Neural cell (in vitro differentiated cells): Measurements from ENCODE around the gene TMC2. TPM values are rescaled to one million over a fixed set of nuclear protein-coding genes. Genes with fewer than 3 reads are reported as not detected.

ENCODE experiments used
- H2AFZ ChIP-seq: fragments of 200-600, 300-800 bp; sonication (generic), shearing (Covaris generic); 2 replicates; pipeline ENCODE4 v1.6.0; 2014; ENCODE audit warnings: low read depth, mild to moderate bottlenecking, antibody characterized with exemption, low read length, moderate library complexity
- H3F3A ChIP-seq: fragments of 200-600 bp; shearing (Covaris generic); 2 replicates; pipeline ENCODE4 v1.6.1; 2016; ENCODE audit warnings: mild to moderate bottlenecking, moderate library complexity, mixed read lengths, antibody characterized with exemption, low read length; ENCODE audit not compliant: insufficient read depth, poor library complexity, severe bottlenecking
- H3K27ac ChIP-seq: fragments of 200-600, 300-800 bp; sonication (generic), shearing (Covaris generic); 2 replicates; pipeline ENCODE4 v1.5.1; 2014; ENCODE audit warnings: mild to moderate bottlenecking, low read length, moderate library complexity
- H3K27me3 ChIP-seq: fragments of 300-800, 200-600 bp; sonication (generic), shearing (Covaris generic); 2 replicates; pipeline ENCODE4 v1.6.0; 2014; ENCODE audit warnings: mild to moderate bottlenecking, low read depth, low read length, moderate library complexity; ENCODE audit not compliant: insufficient read depth
- H3K36me3 ChIP-seq: fragments of 300-800, 200-600 bp; sonication (generic), shearing (Covaris generic); 2 replicates; pipeline ENCODE4 v1.5.1; 2014; ENCODE audit warnings: mild to moderate bottlenecking, antibody characterized with exemption, low read length, moderate library complexity; ENCODE audit not compliant: insufficient read depth
- H3K4me2 ChIP-seq: fragments of 300-800, 200-600 bp; sonication (generic), shearing (Covaris generic); 2 replicates; pipeline ENCODE4 v1.6.0; 2014; ENCODE audit warnings: mild to moderate bottlenecking, low read length
- H3K4me3 ChIP-seq: fragments of 300-800, 200-600 bp; sonication (generic), shearing (Covaris generic); 2 replicates; pipeline ENCODE4 v1.5.1; 2014; ENCODE audit warnings: mild to moderate bottlenecking, low read length, moderate library complexity
- H3K79me2 ChIP-seq: fragments of 200-600 bp; shearing (Covaris generic); replicated peaks from 2 replicates; pipeline ENCODE4 v1.6.0; 2014; ENCODE audit warnings: mild to moderate bottlenecking, low read length, moderate library complexity; ENCODE audit not compliant: insufficient read depth
- H3K9ac ChIP-seq: fragments of 300-800, 200-600 bp; sonication (generic), shearing (Covaris generic); 2 replicates; pipeline ENCODE4 v1.6.1; 2016; ENCODE audit warnings: mild to moderate bottlenecking, low read length, mixed read lengths
- H3K9me2 ChIP-seq: fragments of 200-600 bp; shearing (Covaris generic); 2 replicates; pipeline ENCODE4 v1.6.1; 2016; ENCODE audit warnings: mild to moderate bottlenecking, low read length, mixed read lengths; ENCODE audit not compliant: insufficient read depth
- H3K9me3 ChIP-seq: fragments of 200-600, 300-800 bp; sonication (generic), shearing (Covaris generic); 2 replicates; pipeline ENCODE4 v1.6.1; 2016; ENCODE audit warnings: mild to moderate bottlenecking, mixed run types, low read length, moderate library complexity, mixed read lengths
- H4K20me1 ChIP-seq: fragments of 200-600 bp; shearing (Covaris generic); 2 replicates; pipeline ENCODE4 v1.6.1; 2016; ENCODE audit warnings: mild to moderate bottlenecking, mixed run types; ENCODE audit not compliant: insufficient read depth
- CTCF ChIP-seq: fragments of 450-650 bp; IDR thresholded peaks from 2 replicates; pipeline ENCODE4 v1.5.1; 2014; ENCODE audit warnings: antibody characterized with exemption, mild to moderate bottlenecking, moderate library complexity; ENCODE audit not compliant: poor library complexity, severe bottlenecking
- EP300 ChIP-seq: fragments of 450-650 bp; conservative IDR thresholded peaks from 2 replicates; pipeline ENCODE4 v1.6.1; 2014; ENCODE audit warnings: antibody characterized with exemption, mild to moderate bottlenecking, moderate library complexity; ENCODE audit not compliant: poor library complexity, severe bottlenecking
- EZH2 ChIP-seq: fragments of 200-600, 300-800 bp; shearing (Covaris generic), sonication (generic); IDR thresholded peaks from 2 replicates; pipeline ENCODE4 v1.6.1; 2014; ENCODE audit warnings: antibody characterized with exemption, low read length, borderline replicate concordance, mild to moderate bottlenecking; ENCODE audit not compliant: insufficient read depth, poor library complexity, severe bottlenecking
- MXI1 ChIP-seq: fragments of 450-650 bp; conservative IDR thresholded peaks from 2 replicates; pipeline ENCODE4 v1.6.1; 2014; ENCODE audit warnings: antibody characterized with exemption, mild to moderate bottlenecking; ENCODE audit not compliant: poor library complexity, severe bottlenecking
- POLR2AphosphoS5 ChIP-seq: IDR thresholded peaks from 2 replicates; pipeline ENCODE4 v1.6.1; 2012
- RAD21 ChIP-seq: fragments of 450-650 bp; conservative IDR thresholded peaks from 2 replicates; pipeline ENCODE4 v1.6.1; 2014; ENCODE audit warnings: antibody characterized with exemption, mild to moderate bottlenecking, moderate library complexity
- SMC3 ChIP-seq: fragments of 450-650 bp; conservative IDR thresholded peaks from 2 replicates; pipeline ENCODE4 v1.6.1; 2014; ENCODE audit warnings: antibody characterized with exemption, mild to moderate bottlenecking, moderate library complexity; ENCODE audit not compliant: poor library complexity
- TAF1 ChIP-seq: IDR thresholded peaks from 2 replicates; pipeline ENCODE4 v1.6.1; 2012; ENCODE audit warnings: low read depth
- polyA plus RNA-seq: library from polyadenylated mRNA; depleted of rRNA; stranded (reverse); fragments of >200 nt; gene quantifications from 2 replicates; pipeline ENCODE4 v1.2.3, GENCODE V29; 2014
- TF ChIP-seq, protein P1 (sequence below): IDR thresholded peaks from 2 replicates; pipeline ENCODE4 v1.6.1; 2012; ENCODE audit warnings: borderline replicate concordance

TMC2 gene
- polyA plus RNA-seq, 1 donor from 2014 or later, result 0.11 TPM

GRCh38 chr20:2672446-2672845 lies 136.1 kb downstream of the TMC2 start:
- H3K36me3 ChIP-seq, result no peaks in the 10 kb centered on the region
- no peaks in the 10 kb centered on the region for H3K9me2 ChIP-seq
- H3K4me3 ChIP-seq, result no peak overlapping the region
- H2AFZ ChIP-seq, result no peak overlapping the region
- peaks cover 12% of the 10 kb centered on the region for H3K27me3 ChIP-seq
- no peaks in the 10 kb centered on the region for H3K9me3 ChIP-seq
- no peak overlapping the region for H3K4me2 ChIP-seq
- no peak overlapping the region for H3K27ac ChIP-seq
- H3K9ac ChIP-seq, result no peak overlapping the region
- H4K20me1 ChIP-seq, result no peaks in the 10 kb centered on the region
- TF ChIP-seq, protein P1, sequence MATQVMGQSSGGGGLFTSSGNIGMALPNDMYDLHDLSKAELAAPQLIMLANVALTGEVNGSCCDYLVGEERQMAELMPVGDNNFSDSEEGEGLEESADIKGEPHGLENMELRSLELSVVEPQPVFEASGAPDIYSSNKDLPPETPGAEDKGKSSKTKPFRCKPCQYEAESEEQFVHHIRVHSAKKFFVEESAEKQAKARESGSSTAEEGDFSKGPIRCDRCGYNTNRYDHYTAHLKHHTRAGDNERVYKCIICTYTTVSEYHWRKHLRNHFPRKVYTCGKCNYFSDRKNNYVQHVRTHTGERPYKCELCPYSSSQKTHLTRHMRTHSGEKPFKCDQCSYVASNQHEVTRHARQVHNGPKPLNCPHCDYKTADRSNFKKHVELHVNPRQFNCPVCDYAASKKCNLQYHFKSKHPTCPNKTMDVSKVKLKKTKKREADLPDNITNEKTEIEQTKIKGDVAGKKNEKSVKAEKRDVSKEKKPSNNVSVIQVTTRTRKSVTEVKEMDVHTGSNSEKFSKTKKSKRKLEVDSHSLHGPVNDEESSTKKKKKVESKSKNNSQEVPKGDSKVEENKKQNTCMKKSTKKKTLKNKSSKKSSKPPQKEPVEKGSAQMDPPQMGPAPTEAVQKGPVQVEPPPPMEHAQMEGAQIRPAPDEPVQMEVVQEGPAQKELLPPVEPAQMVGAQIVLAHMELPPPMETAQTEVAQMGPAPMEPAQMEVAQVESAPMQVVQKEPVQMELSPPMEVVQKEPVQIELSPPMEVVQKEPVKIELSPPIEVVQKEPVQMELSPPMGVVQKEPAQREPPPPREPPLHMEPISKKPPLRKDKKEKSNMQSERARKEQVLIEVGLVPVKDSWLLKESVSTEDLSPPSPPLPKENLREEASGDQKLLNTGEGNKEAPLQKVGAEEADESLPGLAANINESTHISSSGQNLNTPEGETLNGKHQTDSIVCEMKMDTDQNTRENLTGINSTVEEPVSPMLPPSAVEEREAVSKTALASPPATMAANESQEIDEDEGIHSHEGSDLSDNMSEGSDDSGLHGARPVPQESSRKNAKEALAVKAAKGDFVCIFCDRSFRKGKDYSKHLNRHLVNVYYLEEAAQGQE, result no peak
- TF ChIP-seq TAF1 (no peak), EP300 (no peak), RAD21 (no peak), POLR2AphosphoS5 (no peak), SMC3 (no peak), CTCF (no peak), MXI1 (no peak), EZH2 (no peak)
- H3F3A ChIP-seq, result no peaks in the 10 kb centered on the region
- H3K79me2 ChIP-seq, result no peaks in the 10 kb centered on the region

DNA sequence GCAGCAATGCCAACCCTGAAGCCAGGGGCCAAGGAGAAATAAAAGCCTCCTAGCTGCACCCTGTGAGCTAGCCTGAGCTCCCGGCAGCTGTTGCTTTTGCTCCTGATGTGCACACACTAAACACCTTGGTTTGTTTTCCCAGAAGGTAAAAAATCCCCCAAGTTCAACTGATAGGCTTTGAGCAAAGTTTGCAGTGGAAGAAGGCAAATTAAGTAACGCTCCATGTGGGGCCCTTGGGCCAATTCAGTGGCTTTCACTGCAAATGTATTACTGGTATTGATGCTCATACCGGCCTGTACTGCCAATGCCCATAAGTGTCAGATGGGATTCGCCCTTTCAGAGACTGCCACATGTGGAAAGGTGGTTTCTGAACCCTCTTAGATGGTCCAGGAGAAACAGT lies 137.1 kb downstream of the TMC2 start:
- Histone ChIP-seq H3K27me3 (peaks cover 5% of the 10 kb centered on the region), H2AFZ (no peak overlapping the region), H3K9me2 (no peaks in the 10 kb centered on the region), H4K20me1 (no peaks in the 10 kb centered on the region), H3K79me2 (no peaks in the 10 kb centered on the region), H3K4me2 (no peak overlapping the region), H3K9ac (no peak overlapping the region), H3K36me3 (no peaks in the 10 kb centered on the region), H3K9me3 (no peaks in the 10 kb centered on the region), H3F3A (no peaks in the 10 kb centered on the region), H3K27ac (no peak overlapping the region), H3K4me3 (no peak overlapping the region)
- TF ChIP-seq EZH2 (no peak), CTCF (no peak), MXI1 (no peak), POLR2AphosphoS5 (no peak), EP300 (no peak), TAF1 (no peak)
- TF ChIP-seq, protein P1, result no peak
